ENCODE measurements around the gene RAMACL. TPM values are rescaled to one million over a fixed set of nuclear protein-coding genes. Genes with fewer than 3 reads are reported as not detected.

Gene RAMACL
- total RNA-seq, 1 experiment from 2014 or later: 0.13 TPM

- TF ChIP-seq SIN3A (IDR thresholded peaks at IDR 0.05; ENCODE audit: borderline replicate concordance, insufficient read depth, low read depth, low read length): no peak
- TF ChIP-seq, protein P1, sequence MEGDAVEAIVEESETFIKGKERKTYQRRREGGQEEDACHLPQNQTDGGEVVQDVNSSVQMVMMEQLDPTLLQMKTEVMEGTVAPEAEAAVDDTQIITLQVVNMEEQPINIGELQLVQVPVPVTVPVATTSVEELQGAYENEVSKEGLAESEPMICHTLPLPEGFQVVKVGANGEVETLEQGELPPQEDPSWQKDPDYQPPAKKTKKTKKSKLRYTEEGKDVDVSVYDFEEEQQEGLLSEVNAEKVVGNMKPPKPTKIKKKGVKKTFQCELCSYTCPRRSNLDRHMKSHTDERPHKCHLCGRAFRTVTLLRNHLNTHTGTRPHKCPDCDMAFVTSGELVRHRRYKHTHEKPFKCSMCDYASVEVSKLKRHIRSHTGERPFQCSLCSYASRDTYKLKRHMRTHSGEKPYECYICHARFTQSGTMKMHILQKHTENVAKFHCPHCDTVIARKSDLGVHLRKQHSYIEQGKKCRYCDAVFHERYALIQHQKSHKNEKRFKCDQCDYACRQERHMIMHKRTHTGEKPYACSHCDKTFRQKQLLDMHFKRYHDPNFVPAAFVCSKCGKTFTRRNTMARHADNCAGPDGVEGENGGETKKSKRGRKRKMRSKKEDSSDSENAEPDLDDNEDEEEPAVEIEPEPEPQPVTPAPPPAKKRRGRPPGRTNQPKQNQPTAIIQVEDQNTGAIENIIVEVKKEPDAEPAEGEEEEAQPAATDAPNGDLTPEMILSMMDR (IDR thresholded peaks at IDR 0.05): no peak
- TF ChIP-seq POLR2AphosphoS5 (IDR thresholded peaks at IDR 0.05; ENCODE audit: low read depth, low read length): no peak
- TF ChIP-seq, protein P2, sequence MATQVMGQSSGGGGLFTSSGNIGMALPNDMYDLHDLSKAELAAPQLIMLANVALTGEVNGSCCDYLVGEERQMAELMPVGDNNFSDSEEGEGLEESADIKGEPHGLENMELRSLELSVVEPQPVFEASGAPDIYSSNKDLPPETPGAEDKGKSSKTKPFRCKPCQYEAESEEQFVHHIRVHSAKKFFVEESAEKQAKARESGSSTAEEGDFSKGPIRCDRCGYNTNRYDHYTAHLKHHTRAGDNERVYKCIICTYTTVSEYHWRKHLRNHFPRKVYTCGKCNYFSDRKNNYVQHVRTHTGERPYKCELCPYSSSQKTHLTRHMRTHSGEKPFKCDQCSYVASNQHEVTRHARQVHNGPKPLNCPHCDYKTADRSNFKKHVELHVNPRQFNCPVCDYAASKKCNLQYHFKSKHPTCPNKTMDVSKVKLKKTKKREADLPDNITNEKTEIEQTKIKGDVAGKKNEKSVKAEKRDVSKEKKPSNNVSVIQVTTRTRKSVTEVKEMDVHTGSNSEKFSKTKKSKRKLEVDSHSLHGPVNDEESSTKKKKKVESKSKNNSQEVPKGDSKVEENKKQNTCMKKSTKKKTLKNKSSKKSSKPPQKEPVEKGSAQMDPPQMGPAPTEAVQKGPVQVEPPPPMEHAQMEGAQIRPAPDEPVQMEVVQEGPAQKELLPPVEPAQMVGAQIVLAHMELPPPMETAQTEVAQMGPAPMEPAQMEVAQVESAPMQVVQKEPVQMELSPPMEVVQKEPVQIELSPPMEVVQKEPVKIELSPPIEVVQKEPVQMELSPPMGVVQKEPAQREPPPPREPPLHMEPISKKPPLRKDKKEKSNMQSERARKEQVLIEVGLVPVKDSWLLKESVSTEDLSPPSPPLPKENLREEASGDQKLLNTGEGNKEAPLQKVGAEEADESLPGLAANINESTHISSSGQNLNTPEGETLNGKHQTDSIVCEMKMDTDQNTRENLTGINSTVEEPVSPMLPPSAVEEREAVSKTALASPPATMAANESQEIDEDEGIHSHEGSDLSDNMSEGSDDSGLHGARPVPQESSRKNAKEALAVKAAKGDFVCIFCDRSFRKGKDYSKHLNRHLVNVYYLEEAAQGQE (IDR thresholded peaks at IDR 0.05; ENCODE audit: insufficient read depth in 1 of 2, low read depth in 2 of 2, low read length in 1 of 2): no peak
- TF ChIP-seq TCF7L2 (IDR thresholded peaks at IDR 0.05; ENCODE audit: low read depth, low read length): no peak
- H3K4me3 ChIP-seq (ENCODE audit: low read depth in 2 of 2, low read length in 2 of 2): no peak overlapping the region
- ChIA-PET POLR2A (no interaction called here), CTCF (no interaction called here)
- no peaks in the 10 kb centered on the region for H3K27me3 ChIP-seq (ENCODE audit: control insufficient read depth, insufficient read depth, low read length)
- DNase-seq (ENCODE audit: low read depth, low spot score) (no peak), ATAC-seq (no peak)
- in situ Hi-C loops (cut with HindIII; ENCODE audit: low pct_unique_long_range_greater_than_20kb, low sequenced_read_pairs): no loop called here
- no peaks in the 10 kb centered on the region for H3K36me3 ChIP-seq (ENCODE audit: control insufficient read depth, insufficient read depth, low read length)
- BruUV-seq (replicated peaks): no TSS peak
- H3K9me3 ChIP-seq (ENCODE audit: control insufficient read depth, insufficient read depth, low read depth, low read length): no peaks in the 10 kb centered on the region
- intact Hi-C loops (cut with micrococcal nuclease; ENCODE audit: unreplicated experiment): no loop called here
- H3K27ac ChIP-seq (ENCODE audit: low read length): no peak overlapping the region
- no peaks in the 10 kb centered on the region for H3K4me1 ChIP-seq (ENCODE audit: control insufficient read depth, insufficient read depth, low read length)
Observed at GRCh38 chr6:166570929-166571713, 15.4 kb downstream of the RAMACL start.

DNA sequence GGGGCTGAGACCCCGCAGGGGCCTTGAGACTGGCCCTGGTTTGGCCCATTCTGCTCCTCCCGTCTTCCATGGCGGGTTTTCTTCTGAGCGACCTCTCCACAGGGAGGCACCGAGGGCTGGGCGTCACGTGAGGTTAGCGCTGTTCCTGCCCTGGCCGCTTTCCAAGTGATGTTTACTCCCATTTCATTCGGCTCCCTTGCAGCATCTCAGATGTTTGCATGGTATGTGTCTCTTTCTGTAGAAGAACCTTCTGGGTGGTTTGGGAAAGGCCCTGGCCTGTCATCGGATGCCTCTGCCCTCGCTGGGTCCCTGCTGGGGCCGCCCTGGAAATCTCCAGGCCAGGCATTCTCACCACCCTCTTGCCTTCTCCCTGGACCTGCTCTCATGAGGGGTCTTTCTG lies 17.3 kb downstream of the RAMACL start:
- CTCF ChIA-PET: no interaction called here
- no peak for TF ChIP-seq TCF7L2 (IDR thresholded peaks at IDR 0.05; ENCODE audit: low read depth, low read length)
- TF ChIP-seq, protein P1 (IDR thresholded peaks at IDR 0.05): no peak
- no peak for TF ChIP-seq SIN3A (IDR thresholded peaks at IDR 0.05; ENCODE audit: borderline replicate concordance, insufficient read depth, low read depth, low read length)
- TF ChIP-seq, protein P2 (IDR thresholded peaks at IDR 0.05; ENCODE audit: insufficient read depth in 1 of 2, low read depth in 2 of 2, low read length in 1 of 2): no peak
- no peak for TF ChIP-seq POLR2AphosphoS5 (IDR thresholded peaks at IDR 0.05; ENCODE audit: low read depth, low read length)
- intact Hi-C loops (cut with micrococcal nuclease; ENCODE audit: unreplicated experiment): no loop called here
- ATAC-seq (no peak), DNase-seq (ENCODE audit: low read depth, low spot score) (no peak)
- no peaks in the 10 kb centered on the region for H3K27me3 ChIP-seq (ENCODE audit: control insufficient read depth, insufficient read depth, low read length)
- BruUV-seq (replicated peaks): no TSS peak
- no peaks in the 10 kb centered on the region for H3K36me3 ChIP-seq (ENCODE audit: control insufficient read depth, insufficient read depth, low read length)
- H3K9me3 ChIP-seq (ENCODE audit: control insufficient read depth, insufficient read depth, low read depth, low read length): no peaks in the 10 kb centered on the region
- no peak overlapping the region for H3K4me3 ChIP-seq (ENCODE audit: low read depth in 2 of 2, low read length in 2 of 2)
- no peak overlapping the region for H3K27ac ChIP-seq (ENCODE audit: low read length)
- in situ Hi-C loops (cut with HindIII; ENCODE audit: low pct_unique_long_range_greater_than_20kb, low sequenced_read_pairs): no loop called here
- POLR2A ChIA-PET: no interaction called here
- H3K4me1 ChIP-seq (ENCODE audit: control insufficient read depth, insufficient read depth, low read length): no peaks in the 10 kb centered on the region
